Measurements from ENCODE around the gene PHGDH. TPM values are rescaled to one million over a fixed set of nuclear protein-coding genes. Genes with fewer than 3 reads are reported as not detected.
A peak's percentile ranks its signal among the peaks of the same experiment; 100 is the strongest.

The PHGDH gene
- total RNA-seq, 1 donor from 2014 or later: 168 TPM

GRCh38 chr1:119767486-119767885 lies 55.8 kb downstream of the PHGDH start:
- Histone ChIP-seq H3K4me3 (ENCODE audit: low read depth, low read length) (no peak overlapping the region), H3K27me3 (ENCODE audit: control insufficient read depth, insufficient read depth, low read length) (no peaks in the 10 kb centered on the region), H3K36me3 (ENCODE audit: control insufficient read depth, insufficient read depth, low read length) (no peaks in the 10 kb centered on the region)
- FAIRE-seq: peak; percentile 60
- TF ChIP-seq, protein P1, sequence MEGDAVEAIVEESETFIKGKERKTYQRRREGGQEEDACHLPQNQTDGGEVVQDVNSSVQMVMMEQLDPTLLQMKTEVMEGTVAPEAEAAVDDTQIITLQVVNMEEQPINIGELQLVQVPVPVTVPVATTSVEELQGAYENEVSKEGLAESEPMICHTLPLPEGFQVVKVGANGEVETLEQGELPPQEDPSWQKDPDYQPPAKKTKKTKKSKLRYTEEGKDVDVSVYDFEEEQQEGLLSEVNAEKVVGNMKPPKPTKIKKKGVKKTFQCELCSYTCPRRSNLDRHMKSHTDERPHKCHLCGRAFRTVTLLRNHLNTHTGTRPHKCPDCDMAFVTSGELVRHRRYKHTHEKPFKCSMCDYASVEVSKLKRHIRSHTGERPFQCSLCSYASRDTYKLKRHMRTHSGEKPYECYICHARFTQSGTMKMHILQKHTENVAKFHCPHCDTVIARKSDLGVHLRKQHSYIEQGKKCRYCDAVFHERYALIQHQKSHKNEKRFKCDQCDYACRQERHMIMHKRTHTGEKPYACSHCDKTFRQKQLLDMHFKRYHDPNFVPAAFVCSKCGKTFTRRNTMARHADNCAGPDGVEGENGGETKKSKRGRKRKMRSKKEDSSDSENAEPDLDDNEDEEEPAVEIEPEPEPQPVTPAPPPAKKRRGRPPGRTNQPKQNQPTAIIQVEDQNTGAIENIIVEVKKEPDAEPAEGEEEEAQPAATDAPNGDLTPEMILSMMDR (IDR thresholded peaks at IDR 0.05; ENCODE audit: insufficient read depth, low read length, severe bottlenecking): no peak
- DNase-seq (ENCODE audit: low read depth): peak; percentile 32

GRCh38 chr1:119768778-119769177 lies 57.0 kb downstream of the PHGDH start, which contains the start of gene HMGCS2:
Gene HMGCS2, minus strand, starts transcription at chr1:119768905. Its CDS starts 61 bp downstream, at chr1:119768844.
- peak; percentile 16 for DNase-seq (ENCODE audit: low read depth)
- no peak for FAIRE-seq
- H3K27me3 ChIP-seq (ENCODE audit: control insufficient read depth, insufficient read depth, low read length): no peaks in the 10 kb centered on the region
- no peaks in the 10 kb centered on the region for H3K36me3 ChIP-seq (ENCODE audit: control insufficient read depth, insufficient read depth, low read length)
- H3K4me3 ChIP-seq (ENCODE audit: low read depth, low read length): no peak within 1 kb of the TSS
- TF ChIP-seq, protein P1 (IDR thresholded peaks at IDR 0.05; ENCODE audit: insufficient read depth, low read length, severe bottlenecking): no peak

GRCh38 chr1:119771016-119771415 lies 59.3 kb downstream of the PHGDH start:
- DNase-seq (ENCODE audit: low read depth): no peak

DNA sequence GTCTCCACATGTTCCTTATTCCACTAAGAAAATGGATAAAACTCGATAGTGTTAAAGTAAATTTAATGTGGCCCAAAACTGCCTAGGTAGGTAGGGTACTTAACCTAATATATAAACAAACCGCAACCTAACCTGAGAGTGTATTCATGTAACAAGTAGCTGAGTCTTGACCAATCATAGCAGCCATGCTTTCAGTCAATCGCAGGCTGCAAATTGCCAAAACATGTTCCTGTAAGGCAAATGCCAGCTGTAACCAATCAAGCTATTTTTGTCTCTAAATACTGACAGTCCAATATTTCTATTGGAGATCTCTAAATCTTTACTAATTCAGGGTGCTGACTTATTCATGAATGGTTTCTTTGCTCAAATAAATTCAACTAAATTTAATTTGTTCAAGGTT lies 60.0 kb downstream of the PHGDH start:
- TF ChIP-seq, protein P1 (IDR thresholded peaks at IDR 0.05; ENCODE audit: insufficient read depth, low read length, severe bottlenecking): no peak
- H3K36me3 ChIP-seq (ENCODE audit: control insufficient read depth, insufficient read depth, low read length): no peaks in the 10 kb centered on the region
- no peak overlapping the region for H3K4me3 ChIP-seq (ENCODE audit: low read depth, low read length)
- FAIRE-seq (no peak), DNase-seq (ENCODE audit: low read depth) (peak; percentile 52)
- H3K27me3 ChIP-seq (ENCODE audit: control insufficient read depth, insufficient read depth, low read length): no peaks in the 10 kb centered on the region

More at GRCh38 chr1:119771016-119771415, 59.3 kb downstream of the PHGDH start:
- FAIRE-seq: no peak
- H3K27me3 ChIP-seq (ENCODE audit: control insufficient read depth, insufficient read depth, low read length): no peaks in the 10 kb centered on the region
- H3K36me3 ChIP-seq (ENCODE audit: control insufficient read depth, insufficient read depth, low read length): no peaks in the 10 kb centered on the region
- H3K4me3 ChIP-seq (ENCODE audit: low read depth, low read length): no peak overlapping the region
- TF ChIP-seq, protein P1 (IDR thresholded peaks at IDR 0.05; ENCODE audit: insufficient read depth, low read length, severe bottlenecking): no peak

DNA sequence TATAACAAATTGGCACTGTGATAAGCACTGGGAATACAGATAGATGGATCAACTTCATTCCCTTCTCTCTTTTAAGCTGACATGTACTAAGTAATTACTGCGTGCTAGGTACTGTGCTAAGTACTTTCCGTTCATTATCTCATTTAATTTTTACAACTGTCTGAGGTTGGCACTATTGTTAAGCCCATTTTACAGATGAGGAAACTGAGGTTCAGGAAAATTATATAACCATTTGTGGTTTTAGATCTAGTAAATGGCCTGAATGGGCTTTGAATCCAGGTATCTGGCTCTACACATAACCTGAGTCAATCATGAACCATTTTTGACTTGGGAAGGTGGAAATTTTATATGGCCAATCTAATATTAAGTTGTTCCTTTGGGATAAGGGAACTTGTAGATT lies 60.6 kb downstream of the PHGDH start:
- no peaks in the 10 kb centered on the region for H3K36me3 ChIP-seq (ENCODE audit: control insufficient read depth, insufficient read depth, low read length)
- no peak overlapping the region for H3K4me3 ChIP-seq (ENCODE audit: low read depth, low read length)
- no peaks in the 10 kb centered on the region for H3K27me3 ChIP-seq (ENCODE audit: control insufficient read depth, insufficient read depth, low read length)
- TF ChIP-seq, protein P1 (IDR thresholded peaks at IDR 0.05; ENCODE audit: insufficient read depth, low read length, severe bottlenecking): no peak
- DNase-seq (ENCODE audit: low read depth) (no peak), FAIRE-seq (no peak)

- TF ChIP-seq, protein P1 (IDR thresholded peaks at IDR 0.05; ENCODE audit: insufficient read depth, low read length, severe bottlenecking): no peak
- FAIRE-seq: no peak
- no peaks in the 10 kb centered on the region for H3K36me3 ChIP-seq (ENCODE audit: control insufficient read depth, insufficient read depth, low read length)
- no peaks in the 10 kb centered on the region for H3K27me3 ChIP-seq (ENCODE audit: control insufficient read depth, insufficient read depth, low read length)
- DNase-seq (ENCODE audit: low read depth): peak; percentile 27
- no peak overlapping the region for H3K4me3 ChIP-seq (ENCODE audit: low read depth, low read length)
Measured at GRCh38 chr1:119773711-119774241, 62.0 kb downstream of the PHGDH start.

Measured in bronchial epithelial cell (primary cell).